Mesodermal cell (in vitro differentiated cells): ENCODE measurements around the gene CTDSPL.

Experiments
- H3K27ac ChIP-seq: 2 replicates; pipeline ENCODE4 v1.7.0; 2013; ENCODE audit warnings: mild to moderate bottlenecking, low read depth, low read length, moderate library complexity; ENCODE audit not compliant: severe bottlenecking
- H3K36me3 ChIP-seq: 2 replicates; pipeline ENCODE4 v1.7.1; 2013; ENCODE audit warnings: mild to moderate bottlenecking, low read length, moderate library complexity; ENCODE audit not compliant: control insufficient read depth, insufficient read depth
- H3K4me1 ChIP-seq: one replicate; pipeline ENCODE4 v1.7.1; 2013; ENCODE audit warnings: mild to moderate bottlenecking, low read length; ENCODE audit not compliant: insufficient read depth, control insufficient read depth, poor library complexity, severe bottlenecking
- H3K4me3 ChIP-seq: 2 replicates; pipeline ENCODE4 v1.7.0; 2013; ENCODE audit warnings: low read length, control low read depth, mild to moderate bottlenecking; ENCODE audit not compliant: insufficient read depth, poor library complexity, severe bottlenecking; ENCODE audit errors: extremely low read depth
- H3K9me3 ChIP-seq: 2 replicates; pipeline ENCODE4 v1.7.1; 2013; ENCODE audit warnings: mild to moderate bottlenecking, low read length, moderate library complexity; ENCODE audit not compliant: control insufficient read depth
- WGBS, 2 experiments: methylation state at CpG; one replicate each; pipeline ENCODE4 v1.1.5; 2013; ENCODE audit warnings: missing lambda C conversion rate in 2 of 2; ENCODE audit not compliant: insufficient coverage in 2 of 2; 5-methylcytosine and 5-hydroxymethylcytosine counted together

The CTDSPL gene

GRCh38 chr3:37942646-37943045, 81.0 kb downstream of the CTDSPL start:
- peaks cover 4% of the 10 kb centered on the region for H3K36me3 ChIP-seq
- no peaks in the 10 kb centered on the region for H3K9me3 ChIP-seq
- no peak overlapping the region for H3K4me3 ChIP-seq
- H3K4me1 ChIP-seq: peaks cover 46% of the 10 kb centered on the region
- no peak overlapping the region for H3K27ac ChIP-seq
- WGBS, 2 experiments: 100% methylated on average over 1 of the region's 2 CpGs

DNA sequence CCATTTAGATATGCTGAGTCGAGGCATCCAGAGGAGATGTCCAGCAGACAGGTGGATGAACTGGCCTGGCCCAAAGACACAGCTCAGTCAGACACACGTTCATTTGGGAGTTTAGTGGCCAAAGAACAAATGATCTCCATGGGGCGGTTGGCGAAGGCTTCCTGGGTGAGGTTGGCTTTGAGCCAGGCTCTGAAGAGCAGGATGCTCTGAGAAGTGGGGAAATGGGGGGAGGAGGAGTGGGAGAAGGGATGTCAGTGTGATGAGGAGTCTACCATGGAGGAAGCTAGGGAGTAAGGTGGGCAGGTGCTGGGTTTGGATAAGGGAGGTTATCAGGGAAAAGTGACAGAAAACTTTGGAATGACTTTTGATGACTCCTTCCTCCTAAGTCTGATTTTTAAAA, 81.4 kb downstream of the CTDSPL start:
- Histone ChIP-seq H3K27ac (no peak overlapping the region), H3K4me3 (no peak overlapping the region), H3K36me3 (peaks cover 8% of the 10 kb centered on the region), H3K9me3 (no peaks in the 10 kb centered on the region), H3K4me1 (peaks cover 46% of the 10 kb centered on the region)
- WGBS, 2 experiments: 100% methylated on average over 1 of the region's 4 CpGs; no CpG with 5 or more reads in 1 of the 2 experiments

- peaks cover 13% of the 10 kb centered on the region for H3K36me3 ChIP-seq
- no peak overlapping the region for H3K27ac ChIP-seq
- H3K9me3 ChIP-seq: no peaks in the 10 kb centered on the region
- 90 to 100% methylated on average over 3 to 4 of the region's 8 CpGs for WGBS, 2 experiments
- H3K4me1 ChIP-seq: peaks cover 42% of the 10 kb centered on the region
- no peak overlapping the region for H3K4me3 ChIP-seq
Measured at GRCh38 chr3:37943631-37944314, 82.1 kb downstream of the CTDSPL start.

GRCh38 chr3:37944391-37944842, 82.7 kb downstream of the CTDSPL start:
- Histone ChIP-seq H3K9me3 (no peaks in the 10 kb centered on the region), H3K4me1 (peaks cover 42% of the 10 kb centered on the region), H3K27ac (no peak overlapping the region), H3K4me3 (no peak overlapping the region), H3K36me3 (peaks cover 14% of the 10 kb centered on the region)
- 100% methylated on average over 1 of the region's 2 CpGs; no CpG with 5 or more reads in 1 of the 2 experiments for WGBS, 2 experiments

- WGBS, 2 experiments: 61 to 64% methylated on average over 3 of the region's 6 CpGs
- peak overlapping the region; percentile 94 for H3K27ac ChIP-seq
- peaks cover 42% of the 10 kb centered on the region for H3K4me1 ChIP-seq
- peaks cover 22% of the 10 kb centered on the region for H3K36me3 ChIP-seq
- H3K9me3 ChIP-seq: no peaks in the 10 kb centered on the region
- H3K4me3 ChIP-seq: no peak overlapping the region
Measured at GRCh38 chr3:37945156-37945806, 83.6 kb downstream of the CTDSPL start.

GRCh38 chr3:37945807-37946530, 84.3 kb downstream of the CTDSPL start:
- Histone ChIP-seq H3K4me3 (no peak overlapping the region), H3K36me3 (peaks cover 26% of the 10 kb centered on the region), H3K27ac (peak overlapping the region; percentile 94), H3K9me3 (no peaks in the 10 kb centered on the region), H3K4me1 (peaks cover 39% of the 10 kb centered on the region)
- 63 to 69% methylated on average over 3 to 5 of the region's 8 CpGs for WGBS, 2 experiments

GRCh38 chr3:37946531-37946889, 84.8 kb downstream of the CTDSPL start:
- Histone ChIP-seq H3K9me3 (no peaks in the 10 kb centered on the region), H3K27ac (peak overlapping the region; percentile 94), H3K4me3 (no peak overlapping the region), H3K36me3 (peaks cover 29% of the 10 kb centered on the region), H3K4me1 (peaks cover 39% of the 10 kb centered on the region)
- 91% methylated on average over 1 of the region's 2 CpGs; no CpG with 5 or more reads in 1 of the 2 experiments for WGBS, 2 experiments

DNA sequence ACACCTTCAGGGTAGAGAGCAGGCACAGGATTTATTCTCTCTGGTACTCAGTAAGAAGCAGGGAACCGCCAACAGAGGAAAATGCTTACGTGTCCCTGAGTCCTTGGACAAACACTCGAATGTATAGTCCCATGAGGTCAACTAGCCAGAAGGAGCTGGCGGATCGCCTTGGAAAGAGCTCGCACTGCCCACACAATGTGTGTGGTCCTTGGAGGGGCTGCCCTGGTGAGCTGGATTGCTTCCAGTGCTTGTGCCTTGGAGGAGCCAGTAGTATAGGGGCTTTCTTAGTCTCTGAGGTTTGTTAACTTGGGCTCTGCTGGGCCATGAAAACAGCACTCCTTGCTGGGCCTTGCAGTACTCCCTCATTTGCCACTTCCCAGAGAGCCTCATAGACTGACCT, 88.2 kb downstream of the CTDSPL start:
- 84 to 96% methylated on average over 6 of the region's 6 CpGs for WGBS, 2 experiments
- Histone ChIP-seq H3K27ac (no peak overlapping the region), H3K9me3 (peaks cover 6% of the 10 kb centered on the region), H3K36me3 (peaks cover 57% of the 10 kb centered on the region), H3K4me3 (no peak overlapping the region), H3K4me1 (peaks cover 26% of the 10 kb centered on the region)

- Histone ChIP-seq H3K9me3 (peaks cover 6% of the 10 kb centered on the region), H3K4me1 (peaks cover 7% of the 10 kb centered on the region), H3K36me3 (peaks cover 62% of the 10 kb centered on the region), H3K4me3 (no peak overlapping the region), H3K27ac (no peak overlapping the region)
- no CpG with 5 or more reads among the region's 1 CpG for WGBS, 2 experiments
Measured at GRCh38 chr3:37952564-37952963, 90.9 kb downstream of the CTDSPL start.

DNA sequence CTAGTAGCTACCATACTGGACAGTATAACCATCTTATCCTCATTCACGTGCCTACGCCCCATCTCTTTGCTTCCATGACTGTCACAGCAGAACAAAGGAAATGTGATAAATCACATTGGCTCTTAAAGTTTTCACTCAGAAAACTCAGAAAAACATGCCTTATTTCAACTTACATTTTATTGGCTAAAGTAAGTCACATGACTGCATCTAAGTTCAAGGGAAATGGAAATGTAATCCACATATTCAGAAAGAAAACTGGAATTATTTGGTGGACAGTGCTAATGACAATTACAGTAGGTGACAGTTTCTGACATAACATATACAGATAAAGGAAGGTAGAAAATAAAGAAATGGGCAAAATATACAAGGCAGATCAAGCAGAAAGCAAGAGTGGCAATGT, 91.5 kb downstream of the CTDSPL start:
- WGBS, 2 experiments: 100% methylated on average over 2 of the region's 2 CpGs
- Histone ChIP-seq H3K4me3 (no peak overlapping the region), H3K4me1 (peaks cover 7% of the 10 kb centered on the region), H3K27ac (no peak overlapping the region), H3K9me3 (peaks cover 6% of the 10 kb centered on the region), H3K36me3 (peaks cover 57% of the 10 kb centered on the region)
